GM04503 (cell line): ENCODE results near the gene RERE.
"Not testable (repeated sequence)": the region's sequence is repeated elsewhere in the genome, so short reads cannot be mapped to it uniquely, and the experiment has no call there.

Experiments
- DNase-seq: peaks from one replicate; pipeline ENCODE4 v3.0.0-alpha.2; 2012; ENCODE audit warnings: low read depth

RERE gene

DNA sequence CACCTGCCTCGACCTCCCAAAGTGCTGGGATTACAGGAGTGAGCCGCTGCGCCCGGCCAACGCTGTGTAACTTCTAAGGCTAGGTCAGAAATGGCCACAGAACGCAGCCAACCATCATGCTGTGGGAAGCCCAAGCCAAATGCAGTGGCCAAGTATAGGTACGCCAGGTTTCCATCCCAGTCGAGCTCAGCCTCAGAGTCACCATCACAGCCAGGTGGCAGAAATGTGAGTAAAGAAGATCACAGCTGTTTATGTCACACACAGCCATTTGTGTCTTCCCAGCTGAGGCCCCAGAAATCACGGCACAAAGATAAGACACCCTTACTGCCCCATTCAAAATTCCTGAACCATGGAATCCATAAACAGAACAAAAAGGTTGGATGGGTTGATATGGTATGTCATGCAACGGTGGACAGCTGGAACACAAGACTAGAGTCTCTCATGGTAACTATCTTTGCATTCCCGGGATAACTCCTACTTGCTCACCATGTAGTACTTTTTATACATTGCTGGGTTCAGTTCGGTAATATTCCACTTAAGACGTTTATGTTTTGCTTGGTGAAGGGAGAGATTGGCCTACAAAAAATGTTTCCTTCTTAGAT is 415.2 kb downstream of the RERE start:
- no peak for DNase-seq

DNA sequence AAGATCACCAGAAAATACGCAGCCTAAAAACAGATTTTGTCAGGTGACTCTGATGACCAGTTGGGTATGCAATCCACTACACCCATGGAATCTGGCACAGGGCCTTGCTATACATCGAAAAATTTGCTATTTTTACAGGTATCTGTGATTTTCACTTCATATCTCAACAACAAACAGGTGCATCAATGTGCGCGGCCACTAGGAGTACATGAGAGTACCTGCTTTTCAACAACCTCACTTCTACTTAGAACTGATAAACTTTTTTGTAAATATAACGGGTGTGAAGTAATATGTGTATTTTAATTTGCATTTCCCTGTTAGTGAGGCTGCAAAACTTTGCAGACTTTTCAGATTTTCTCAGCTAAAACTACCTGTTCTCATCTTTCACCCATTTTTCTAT is 418.8 kb downstream of the RERE start:
- DNase-seq, result no peak

DNA sequence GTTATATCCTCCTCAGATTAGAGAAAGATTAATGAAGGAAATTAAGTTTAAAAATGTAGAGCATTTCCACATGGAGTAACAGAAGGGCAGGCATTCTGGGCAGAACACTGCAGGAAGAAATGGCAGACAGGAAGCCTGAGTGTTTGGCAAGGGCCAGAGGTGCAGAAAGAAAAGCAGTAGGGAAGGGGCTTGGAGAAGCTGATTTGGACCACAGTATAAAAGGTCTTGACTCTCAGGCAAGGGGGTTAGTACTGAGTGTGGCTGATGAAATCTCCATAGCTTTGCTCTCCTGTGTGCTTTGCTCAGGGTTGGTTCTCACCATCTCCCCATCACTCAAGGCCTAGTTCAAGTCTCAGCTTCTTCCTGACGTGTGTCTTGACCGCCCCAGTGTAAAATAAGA is 419.4 kb downstream of the RERE start:
- DNase-seq, result no peak

DNA sequence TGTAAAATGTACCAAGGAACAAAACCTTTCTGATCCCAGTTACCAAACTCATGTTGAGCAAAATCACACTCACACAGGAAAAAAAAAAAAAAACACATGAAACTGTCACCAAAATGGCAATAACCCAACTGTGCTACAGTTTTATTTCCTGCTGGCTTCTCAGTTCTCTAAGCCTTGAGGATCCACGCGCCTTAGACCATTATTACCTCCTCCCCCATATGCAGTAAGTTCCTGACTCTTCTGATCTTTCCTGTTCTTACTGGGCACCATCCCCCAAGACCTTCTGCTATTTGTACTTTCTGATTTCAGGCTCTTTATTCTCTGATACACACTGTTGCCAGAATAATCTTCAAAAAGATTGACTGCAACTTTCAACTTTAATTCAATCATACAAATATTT is 419.9 kb downstream of the RERE start:
- peak; percentile 44 for DNase-seq

DNA sequence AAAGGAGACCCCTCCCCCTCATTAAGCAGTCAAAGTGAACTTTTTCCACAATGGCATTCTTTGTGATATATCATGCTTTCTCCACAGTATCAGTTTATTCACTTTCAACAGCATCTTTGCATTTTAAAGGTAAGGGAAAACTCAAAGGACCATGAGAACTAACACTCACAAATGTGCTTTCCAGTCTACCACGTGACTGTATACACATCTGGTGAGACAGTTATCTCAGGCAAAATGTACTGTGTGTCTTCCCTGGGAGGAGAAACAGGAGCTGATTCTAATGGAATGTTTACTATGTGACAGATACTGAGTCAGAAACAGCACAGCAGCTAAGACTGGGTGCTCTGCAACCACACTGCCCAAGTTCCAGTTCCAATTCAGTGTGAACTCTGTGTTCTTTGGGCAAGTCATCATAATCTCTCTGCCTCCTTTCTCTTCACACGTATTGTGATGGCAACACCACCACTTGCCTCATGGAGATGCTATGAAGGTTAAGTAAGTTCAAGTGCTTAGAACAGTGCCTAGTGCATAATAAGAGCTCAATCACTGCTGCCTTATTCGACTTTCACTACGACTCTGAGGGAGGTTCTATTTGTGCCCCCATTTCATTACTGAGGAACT is 420.5 kb downstream of the RERE start:
- DNase-seq, result peak; percentile 100

DNA sequence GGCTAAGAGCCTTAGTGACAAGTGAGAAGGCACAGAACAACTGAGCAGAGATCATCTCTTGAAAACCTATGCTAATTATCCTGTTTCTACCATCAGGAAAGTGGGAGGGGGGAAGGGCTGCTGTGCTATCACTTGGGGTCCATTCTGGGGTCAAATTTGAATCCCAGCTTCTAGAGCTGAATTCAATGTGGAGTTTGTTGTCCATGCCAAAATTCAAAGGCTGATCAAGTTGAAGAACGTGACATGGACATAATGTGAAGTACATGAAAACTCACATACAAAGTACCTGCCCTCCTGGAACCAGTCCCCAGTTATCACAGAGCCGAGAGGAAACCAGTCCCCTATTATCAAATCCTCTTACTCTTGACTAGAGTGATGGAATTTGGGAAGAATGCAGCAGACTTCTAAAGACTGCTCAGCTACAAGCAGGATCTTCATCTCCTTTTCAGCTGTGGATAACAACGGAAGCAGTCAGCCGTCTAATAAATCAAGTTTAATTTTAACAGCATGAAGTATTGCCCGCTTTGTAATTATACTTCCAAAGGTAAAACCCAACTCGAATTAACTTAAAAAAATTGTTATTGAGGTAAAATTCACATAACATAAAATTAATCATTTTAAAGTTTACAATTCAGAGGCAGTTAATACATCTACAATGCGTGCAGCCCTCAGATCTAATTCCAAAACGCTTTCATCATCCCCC is 421.2 kb downstream of the RERE start:
- peak; percentile 58 for DNase-seq

DNA sequence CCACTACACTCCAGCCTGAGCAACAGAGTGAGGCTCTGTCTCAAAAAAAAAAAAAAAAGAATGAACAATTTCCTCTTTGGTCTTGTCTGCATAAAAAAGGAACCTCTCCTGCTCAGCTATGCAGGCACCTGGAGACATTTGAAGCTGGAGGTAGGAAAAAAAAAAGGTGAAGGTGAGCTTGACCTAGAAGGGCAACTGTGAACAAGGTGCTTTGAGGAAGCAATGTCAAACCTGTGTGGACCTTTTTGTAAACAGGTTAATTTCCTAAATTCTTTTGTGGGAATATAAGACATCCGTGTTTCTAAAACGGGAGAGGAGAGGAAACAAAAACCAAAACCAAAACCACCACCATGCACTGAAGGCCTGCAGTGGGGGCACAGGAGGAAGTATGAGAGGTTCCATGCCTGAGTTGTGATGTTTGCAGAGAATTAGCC is 422.0 kb downstream of the RERE start:
- no peak for DNase-seq

DNA sequence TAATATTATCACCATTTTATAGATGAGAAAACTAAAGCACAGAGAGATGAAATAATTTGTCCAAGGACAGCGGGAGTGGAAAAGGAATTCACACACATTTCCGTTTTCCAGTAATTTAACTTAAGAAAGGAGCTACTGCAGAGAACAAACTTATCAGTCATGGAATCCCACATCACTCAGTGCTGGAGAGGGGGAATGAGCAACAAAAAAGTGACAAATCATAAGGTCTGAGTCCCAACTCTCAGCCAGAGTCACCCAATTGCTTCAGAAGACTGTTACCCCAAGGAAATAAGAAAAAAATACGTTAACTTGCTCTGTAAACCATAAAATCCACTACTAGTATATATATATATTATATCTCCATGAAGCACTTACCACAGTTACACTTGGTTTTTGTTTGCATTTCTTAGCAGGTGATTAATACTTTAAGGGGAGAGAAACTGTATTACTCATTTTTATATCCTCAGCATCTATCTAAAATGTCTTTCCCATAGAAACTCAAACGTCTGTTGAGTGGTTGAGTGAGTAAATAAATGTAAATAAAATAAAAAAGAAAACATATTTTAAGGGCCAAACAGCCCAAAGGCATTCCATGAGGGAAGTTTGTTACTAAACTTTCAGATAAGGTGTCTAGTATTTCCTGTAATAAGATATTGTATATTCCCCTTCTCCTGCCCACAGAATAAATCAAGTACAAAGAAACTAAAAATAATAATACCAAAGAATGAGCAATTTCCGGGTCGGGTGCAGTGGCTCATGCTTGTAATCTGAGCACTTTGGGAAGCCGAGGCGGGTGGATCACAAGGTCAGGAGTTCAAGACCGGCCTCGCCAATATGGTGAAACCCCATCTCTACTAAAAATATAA is 422.8 kb downstream of the RERE start:
- DNase-seq, result peak; percentile 69

DNA sequence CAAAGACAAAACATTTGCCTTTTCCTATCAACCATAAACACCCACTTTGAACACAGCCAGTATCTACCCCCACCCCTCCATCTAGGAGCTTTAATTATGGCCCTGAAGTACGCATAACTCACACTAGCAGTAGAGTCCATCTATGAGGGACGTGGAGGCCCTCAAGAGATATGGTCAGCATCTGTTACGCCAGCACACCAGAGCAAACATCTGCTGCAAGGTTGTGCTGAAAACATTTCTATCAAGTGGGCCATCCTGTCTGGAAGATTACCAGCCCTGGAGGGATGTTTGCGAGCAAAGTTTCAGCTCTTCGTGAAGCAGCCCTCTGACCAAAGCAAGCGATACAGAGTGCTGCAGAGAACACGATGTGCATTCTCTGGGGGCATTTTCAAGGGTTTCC is 424.9 kb downstream of the RERE start:
- DNase-seq, result no peak

DNA sequence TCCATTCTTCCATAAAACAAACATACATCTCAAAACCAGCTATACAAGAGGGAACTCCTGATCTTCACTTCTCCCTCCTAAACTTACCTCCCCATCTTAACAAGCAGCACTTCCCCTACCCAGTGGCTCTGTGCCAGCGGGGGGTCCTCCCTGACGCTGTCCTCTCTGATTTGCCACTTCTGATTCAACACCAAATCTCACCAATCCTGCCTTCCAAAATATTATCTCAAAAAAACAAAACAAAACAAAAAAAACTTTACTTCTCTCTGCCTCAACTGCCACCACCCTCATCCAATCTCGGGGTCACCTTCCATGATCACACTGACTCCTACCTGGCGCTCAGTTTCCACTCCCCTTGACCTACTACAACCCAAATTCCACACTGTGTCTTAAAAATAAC is 426.7 kb downstream of the RERE start:
- no peak for DNase-seq

DNA sequence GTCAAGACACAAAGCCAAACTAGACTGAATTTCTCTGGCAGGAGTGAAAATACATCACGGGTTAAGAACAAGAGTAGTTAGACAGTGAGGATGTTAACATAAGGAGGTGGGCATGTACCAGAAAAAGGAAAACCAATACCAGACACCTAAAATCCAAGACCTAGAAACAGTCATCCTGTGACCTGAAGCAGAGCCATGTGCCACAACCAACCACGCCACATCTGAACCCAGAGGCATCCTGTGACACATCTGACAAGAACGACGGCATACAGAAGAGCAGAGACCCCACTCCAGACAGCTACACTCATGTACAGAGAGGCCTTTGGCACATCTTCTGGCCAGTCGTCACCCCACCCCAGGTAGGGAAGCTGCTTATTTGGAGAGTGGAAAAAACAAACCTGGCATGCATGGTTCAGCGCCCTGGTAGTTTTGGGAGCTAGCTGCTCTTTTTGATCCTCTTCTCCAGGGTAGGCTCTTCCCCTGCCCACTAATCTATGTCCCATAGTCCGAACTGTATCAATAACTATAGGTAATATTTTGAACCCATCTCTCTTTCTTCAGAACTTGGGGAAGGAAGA is 427.4 kb downstream of the RERE start:
- no peak for DNase-seq

DNA sequence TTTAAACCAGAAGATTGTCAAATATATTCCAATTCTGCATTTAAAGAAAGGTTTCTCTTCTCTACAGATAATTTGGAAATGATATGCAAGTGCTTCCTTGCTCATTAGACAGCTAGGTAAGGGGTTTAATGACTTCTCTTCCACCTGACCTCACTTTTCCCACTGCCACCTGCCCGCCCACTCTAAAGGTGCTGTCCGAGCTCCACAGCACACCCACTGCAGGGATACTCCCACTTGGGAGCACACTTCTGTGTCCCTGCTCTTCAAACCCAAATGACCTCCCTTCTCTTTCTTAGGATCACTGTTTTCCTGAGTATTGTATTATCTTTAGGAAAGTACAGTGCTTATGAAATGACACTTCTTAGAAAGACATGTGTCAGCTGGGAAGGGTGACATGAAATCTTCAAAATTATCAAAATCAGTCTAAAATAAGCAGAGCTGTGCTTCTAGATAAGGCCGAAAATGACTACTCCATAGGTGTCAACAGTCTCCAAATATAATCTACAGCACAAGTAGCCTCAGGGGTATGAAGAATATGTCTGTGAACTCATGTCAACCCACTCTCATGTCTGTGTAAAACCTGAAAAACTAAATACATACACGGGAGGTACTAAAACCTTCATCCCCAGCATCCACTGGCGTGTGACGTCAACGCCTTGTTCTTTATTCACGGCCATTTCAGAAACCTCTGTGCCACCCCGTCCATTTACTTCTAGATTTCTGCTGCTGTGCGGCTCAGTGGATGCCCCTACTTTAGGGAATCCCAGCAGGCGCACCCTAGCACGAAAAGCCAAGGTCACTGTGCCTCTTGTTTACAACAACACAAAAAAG is 428.5 kb downstream of the RERE start:
- no peak for DNase-seq

DNA sequence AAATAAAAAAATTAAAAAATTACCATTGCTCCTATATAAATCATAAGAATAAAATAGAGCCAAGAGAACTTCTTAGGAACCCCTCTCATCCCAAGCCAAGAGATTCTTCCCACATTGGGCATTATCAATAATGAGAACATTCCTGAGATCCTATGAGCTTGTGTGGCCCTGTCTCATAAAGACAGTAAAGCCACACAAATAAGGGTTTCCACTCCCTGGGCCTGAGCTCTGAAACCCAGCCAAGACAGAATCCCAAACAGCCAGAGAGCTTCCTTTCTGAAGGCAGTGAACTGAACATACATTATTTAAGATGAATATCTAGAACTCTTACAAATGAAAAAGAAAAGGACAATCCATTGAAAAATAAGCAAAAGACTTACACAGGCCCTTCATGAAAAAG is 431.2 kb downstream of the RERE start:
- DNase-seq, result no peak

DNA sequence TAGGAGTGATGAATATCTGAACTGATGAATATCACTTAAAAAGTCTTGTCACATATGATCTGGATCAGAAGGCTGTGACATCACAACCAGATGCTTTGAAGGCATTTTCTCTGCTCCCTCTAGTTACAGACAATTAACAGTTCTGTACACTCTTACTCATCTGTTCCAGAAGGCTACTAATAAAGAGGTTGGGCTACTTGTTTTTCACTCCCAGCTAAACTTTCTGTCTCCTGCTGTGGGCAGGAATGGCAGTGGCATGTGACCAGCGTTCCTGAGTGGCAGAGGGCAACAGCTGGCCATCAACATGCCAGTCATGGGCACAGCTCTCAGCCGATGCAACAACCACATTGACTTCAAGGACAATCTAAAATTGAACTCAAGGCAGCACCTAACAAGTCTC is 432.9 kb downstream of the RERE start:
- no peak for DNase-seq

DNA sequence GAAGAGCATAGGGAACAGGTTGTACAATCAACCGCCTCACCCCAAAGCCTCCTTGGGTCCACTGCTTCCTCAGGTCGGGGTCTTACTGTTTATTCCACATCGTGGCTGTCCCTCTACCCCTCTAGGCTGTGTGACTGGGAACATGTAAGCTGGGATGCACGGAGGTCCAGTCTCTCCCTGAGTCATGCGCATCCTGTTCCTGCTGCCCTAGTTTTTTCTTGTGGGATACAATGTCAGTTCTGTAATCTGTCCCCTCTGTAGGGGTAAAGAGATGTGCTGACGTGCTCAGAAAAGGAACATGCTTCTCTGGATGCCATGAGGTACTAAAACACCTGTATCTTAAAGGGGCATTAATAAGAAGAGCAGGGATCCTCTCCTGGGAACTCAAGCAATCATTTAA is 433.4 kb downstream of the RERE start:
- no peak for DNase-seq

DNA sequence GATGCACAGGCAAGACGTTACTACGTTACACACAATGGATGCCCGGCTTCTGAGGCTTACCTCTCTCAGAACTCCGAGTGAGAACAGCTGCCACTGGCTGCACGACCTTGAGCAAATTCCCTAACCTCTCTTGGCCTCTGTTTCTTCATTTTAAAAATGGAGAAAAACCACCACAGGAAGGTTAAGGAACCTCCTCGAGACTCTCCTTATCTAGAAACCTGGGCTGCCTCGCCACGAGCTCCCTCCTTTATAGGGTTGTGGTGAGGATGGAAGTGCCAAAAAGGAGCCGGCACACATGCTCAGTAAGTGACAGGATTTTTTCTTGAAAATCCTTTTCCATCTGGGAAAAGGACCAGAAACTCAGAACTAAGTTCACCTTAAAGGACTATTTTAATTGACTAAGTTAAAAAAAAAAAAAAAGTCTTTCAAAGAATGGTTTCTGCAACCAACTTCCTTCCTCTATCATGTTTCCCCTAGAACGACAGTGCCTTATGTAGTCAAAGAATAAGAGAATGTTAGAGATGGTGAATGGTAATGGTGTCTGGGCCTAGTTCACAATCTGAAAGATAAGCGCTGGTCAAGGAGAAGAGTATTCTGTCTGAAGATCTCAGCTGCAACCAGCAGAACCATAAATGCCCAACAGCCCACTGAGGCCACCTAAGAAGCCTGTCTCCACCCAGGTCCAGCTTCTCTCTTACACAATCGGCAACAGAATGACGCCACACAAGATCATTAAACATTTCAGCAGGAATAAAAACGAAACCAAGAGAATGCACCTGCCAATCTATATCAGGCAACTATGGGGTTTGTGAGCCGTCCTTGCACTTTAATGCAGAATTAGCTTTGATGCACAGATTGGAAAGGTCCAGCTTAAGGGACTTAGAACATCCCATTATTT is 434.6 kb downstream of the RERE start:
- no peak for DNase-seq

DNA sequence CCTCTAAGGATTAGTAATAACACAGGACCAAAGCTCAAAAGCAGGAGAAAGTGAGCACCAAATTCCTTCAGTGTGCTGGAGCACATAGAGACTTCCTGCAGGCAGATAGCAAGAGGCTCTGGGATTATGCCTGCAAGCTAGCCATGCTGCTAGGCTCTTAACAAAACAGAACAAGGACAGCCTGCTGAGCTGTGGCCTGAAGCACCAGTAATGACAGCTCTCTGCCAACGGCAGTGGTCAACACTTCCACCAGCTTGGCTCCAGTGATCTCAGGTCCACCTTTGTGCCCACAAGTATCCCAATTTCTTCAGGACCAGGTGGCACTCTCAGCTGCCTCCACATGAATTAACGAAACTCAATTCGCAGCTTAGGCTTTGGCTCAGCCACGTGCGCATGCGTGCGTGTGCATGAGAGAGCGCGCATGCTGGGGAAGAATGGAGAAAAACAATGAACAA is 435.4 kb downstream of the RERE start:
- DNase-seq, result no peak

DNA sequence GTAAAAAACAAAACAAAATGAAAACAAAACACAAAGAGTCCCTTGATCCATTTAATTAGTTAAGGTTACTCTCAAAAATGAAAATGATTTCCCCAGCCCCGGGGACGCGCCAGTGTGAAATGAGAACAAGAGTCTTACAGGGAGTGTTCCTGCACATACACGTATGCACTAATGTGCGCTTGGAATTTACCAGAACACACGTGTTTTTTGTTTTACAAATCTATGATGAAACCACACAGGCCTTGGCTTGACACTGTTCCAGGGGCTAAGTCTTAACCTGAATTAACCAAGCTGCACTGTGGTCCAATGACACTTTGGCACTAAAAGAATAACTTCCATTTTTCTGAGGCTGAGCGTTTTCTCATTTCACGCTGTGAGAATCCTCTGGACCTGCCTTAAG is 435.8 kb downstream of the RERE start:
- no peak for DNase-seq

DNA sequence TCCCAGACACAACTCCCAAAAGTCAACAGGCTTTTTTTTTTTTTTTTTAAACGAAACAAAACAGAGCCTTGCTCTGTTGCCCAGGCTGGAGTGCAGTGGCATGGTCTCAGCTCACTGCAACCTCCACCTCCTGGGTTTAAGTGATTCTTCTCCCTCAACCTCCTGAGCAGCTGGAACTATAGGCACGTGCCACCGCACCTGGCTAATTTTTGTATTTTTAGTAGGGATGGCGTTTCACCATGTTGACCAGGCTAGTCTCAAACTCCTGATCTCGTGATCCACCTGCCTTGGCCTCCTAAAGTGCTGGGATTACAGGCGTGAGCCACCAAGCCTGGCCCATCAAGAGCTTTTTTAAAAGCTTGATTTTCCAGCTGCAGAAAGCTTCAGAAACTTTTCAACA is 437.1 kb downstream of the RERE start:
- DNase-seq, result not testable (repeated sequence)

DNA sequence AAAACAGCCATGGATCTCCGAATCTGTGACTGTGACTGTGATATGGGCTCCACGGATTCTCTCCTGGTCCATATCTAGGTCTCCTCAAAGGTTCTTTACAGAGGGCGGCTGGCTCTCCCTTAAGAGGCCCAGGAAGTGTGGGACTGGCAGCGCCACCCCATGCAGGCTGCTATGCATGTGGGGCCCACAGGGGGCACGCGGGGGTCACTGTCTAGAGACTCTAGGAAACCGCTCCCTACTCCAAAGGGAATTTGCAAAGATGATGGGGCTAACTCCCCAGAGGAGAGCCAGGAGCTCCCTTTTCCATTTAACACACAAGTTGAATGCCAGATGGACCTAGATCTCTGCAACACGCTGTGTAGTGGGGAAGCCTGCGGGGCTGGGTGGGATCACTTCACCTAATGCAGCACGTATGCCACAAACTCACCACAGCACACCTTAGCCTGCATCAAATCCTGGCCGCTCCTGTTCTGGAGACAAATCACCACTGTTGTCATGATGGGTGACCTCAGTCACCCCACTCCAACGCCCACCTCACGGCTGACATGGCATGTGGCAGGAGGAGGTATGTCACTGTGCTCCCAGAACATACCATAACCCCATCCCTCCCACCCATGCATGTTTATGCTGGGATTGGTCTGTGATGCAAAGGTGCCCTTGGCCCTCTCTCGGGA is 437.8 kb downstream of the RERE start:
- DNase-seq, result no peak
